ENCODE measurements around the gene GNB2. TPM values are rescaled to one million over a fixed set of nuclear protein-coding genes. Genes with fewer than 3 reads are reported as not detected.

Gene GNB2
- total and polyA plus RNA-seq, 2 of the 13 experiments (the other 11 are each of a cell fraction or from before 2014, with no cell fraction given): 48.3 to 67.1 TPM

DNA sequence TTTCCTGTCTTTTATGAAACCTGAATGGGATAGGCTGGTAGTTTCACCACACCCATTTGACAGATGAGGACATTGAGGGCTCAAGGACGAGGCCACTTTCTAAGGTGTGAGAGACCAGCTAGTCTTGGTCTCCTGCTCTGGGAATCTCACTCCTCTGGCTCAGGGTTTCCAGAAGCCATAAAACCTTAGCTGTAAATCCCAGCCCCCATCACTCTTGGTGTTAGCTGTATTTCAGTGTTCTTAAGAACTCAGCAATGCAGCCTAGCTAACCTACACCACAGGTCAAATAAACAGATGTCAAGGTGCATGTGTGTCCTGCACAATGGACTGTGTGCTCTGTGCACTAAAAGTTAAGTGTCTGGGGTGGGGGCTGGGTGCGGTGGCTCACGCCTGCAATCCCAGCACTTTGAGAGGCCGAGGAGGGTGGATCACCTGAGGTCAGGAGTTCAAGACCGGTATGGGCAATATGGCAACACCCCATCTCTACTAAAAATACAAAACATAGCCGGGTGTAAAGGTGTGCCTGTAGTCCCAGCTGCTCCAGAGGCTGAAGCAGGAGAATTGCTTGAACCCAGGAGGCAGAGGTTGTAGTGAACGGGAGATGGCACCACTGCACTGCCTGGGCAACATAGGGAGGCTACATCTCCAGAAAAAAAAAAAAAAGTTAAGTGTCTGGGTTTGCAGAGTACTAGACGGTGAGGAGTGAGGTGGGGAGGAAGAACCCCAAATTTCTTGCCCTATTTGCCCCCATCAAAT is 46.2 kb downstream of the GNB2 start (continued):
- TF ChIP-seq, protein P1, sequence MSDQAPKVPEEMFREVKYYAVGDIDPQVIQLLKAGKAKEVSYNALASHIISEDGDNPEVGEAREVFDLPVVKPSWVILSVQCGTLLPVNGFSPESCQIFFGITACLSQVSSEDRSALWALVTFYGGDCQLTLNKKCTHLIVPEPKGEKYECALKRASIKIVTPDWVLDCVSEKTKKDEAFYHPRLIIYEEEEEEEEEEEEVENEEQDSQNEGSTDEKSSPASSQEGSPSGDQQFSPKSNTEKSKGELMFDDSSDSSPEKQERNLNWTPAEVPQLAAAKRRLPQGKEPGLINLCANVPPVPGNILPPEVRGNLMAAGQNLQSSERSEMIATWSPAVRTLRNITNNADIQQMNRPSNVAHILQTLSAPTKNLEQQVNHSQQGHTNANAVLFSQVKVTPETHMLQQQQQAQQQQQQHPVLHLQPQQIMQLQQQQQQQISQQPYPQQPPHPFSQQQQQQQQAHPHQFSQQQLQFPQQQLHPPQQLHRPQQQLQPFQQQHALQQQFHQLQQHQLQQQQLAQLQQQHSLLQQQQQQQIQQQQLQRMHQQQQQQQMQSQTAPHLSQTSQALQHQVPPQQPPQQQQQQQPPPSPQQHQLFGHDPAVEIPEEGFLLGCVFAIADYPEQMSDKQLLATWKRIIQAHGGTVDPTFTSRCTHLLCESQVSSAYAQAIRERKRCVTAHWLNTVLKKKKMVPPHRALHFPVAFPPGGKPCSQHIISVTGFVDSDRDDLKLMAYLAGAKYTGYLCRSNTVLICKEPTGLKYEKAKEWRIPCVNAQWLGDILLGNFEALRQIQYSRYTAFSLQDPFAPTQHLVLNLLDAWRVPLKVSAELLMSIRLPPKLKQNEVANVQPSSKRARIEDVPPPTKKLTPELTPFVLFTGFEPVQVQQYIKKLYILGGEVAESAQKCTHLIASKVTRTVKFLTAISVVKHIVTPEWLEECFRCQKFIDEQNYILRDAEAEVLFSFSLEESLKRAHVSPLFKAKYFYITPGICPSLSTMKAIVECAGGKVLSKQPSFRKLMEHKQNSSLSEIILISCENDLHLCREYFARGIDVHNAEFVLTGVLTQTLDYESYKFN (CRISPR knock-in tag; conservative IDR thresholded peaks at IDR 0.05): peak; percentile 91
- TF ChIP-seq FOSL2 (CRISPR knock-in tag; IDR thresholded peaks at IDR 0.05) (no peak), ZNF253 (CRISPR knock-in tag; IDR thresholded peaks at IDR 0.05; ENCODE audit: borderline replicate concordance) (no peak), NFKB2 (CRISPR knock-in tag; IDR thresholded peaks at IDR 0.05; ENCODE audit: borderline replicate concordance) (peak; percentile 36; the same call in 1 of the 2 replicates), ERF (CRISPR knock-in tag; IDR thresholded peaks at IDR 0.05) (peak; percentile 45; the same call in 1 of the 2 replicates), ZNF264 (CRISPR knock-in tag; IDR thresholded peaks at IDR 0.05) (peak; percentile 84), JUND (CRISPR knock-in tag; IDR thresholded peaks at IDR 0.05) (0 out of 2 replicates have a peak, but pooled peaks have one; percentile 25), ATF7-NPFF (CRISPR knock-in tag; IDR thresholded peaks at IDR 0.05; ENCODE audit: low read depth) (no peak; the same call in 1 of the 2 replicates), POLR2A (IDR thresholded peaks at IDR 0.05; ENCODE audit: insufficient read depth in 1 of 2, low read depth in 2 of 2, low read length in 2 of 2) (peak in 1 of 2 experiments; percentile 27; a peak in 2 of 4 replicates)
- TF ChIP-seq, protein P2, sequence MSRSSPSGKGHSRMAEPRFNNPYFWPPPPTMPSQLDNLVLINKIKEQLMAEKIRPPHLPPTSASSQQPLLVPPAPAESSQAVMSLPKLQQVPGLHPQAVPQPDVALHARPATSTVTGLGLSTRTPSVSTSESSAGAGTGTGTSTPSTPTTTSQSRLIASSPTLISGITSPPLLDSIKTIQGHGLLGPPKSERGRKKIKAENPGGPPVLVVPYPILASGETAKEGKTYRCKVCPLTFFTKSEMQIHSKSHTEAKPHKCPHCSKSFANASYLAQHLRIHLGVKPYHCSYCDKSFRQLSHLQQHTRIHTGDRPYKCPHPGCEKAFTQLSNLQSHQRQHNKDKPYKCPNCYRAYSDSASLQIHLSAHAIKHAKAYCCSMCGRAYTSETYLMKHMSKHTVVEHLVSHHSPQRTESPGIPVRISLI (CRISPR knock-in tag; IDR thresholded peaks at IDR 0.05; ENCODE audit: borderline replicate concordance): peak; percentile 93
- TF ChIP-seq, protein P3, sequence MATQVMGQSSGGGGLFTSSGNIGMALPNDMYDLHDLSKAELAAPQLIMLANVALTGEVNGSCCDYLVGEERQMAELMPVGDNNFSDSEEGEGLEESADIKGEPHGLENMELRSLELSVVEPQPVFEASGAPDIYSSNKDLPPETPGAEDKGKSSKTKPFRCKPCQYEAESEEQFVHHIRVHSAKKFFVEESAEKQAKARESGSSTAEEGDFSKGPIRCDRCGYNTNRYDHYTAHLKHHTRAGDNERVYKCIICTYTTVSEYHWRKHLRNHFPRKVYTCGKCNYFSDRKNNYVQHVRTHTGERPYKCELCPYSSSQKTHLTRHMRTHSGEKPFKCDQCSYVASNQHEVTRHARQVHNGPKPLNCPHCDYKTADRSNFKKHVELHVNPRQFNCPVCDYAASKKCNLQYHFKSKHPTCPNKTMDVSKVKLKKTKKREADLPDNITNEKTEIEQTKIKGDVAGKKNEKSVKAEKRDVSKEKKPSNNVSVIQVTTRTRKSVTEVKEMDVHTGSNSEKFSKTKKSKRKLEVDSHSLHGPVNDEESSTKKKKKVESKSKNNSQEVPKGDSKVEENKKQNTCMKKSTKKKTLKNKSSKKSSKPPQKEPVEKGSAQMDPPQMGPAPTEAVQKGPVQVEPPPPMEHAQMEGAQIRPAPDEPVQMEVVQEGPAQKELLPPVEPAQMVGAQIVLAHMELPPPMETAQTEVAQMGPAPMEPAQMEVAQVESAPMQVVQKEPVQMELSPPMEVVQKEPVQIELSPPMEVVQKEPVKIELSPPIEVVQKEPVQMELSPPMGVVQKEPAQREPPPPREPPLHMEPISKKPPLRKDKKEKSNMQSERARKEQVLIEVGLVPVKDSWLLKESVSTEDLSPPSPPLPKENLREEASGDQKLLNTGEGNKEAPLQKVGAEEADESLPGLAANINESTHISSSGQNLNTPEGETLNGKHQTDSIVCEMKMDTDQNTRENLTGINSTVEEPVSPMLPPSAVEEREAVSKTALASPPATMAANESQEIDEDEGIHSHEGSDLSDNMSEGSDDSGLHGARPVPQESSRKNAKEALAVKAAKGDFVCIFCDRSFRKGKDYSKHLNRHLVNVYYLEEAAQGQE (IDR thresholded peaks at IDR 0.05; ENCODE audit: borderline replicate concordance in 1 of 2, low read depth in 1 of 2, low read length in 2 of 2): 0 out of 4 replicates have a peak, but pooled peaks of 1 of the 2 experiments have one; percentile 25
- TF ChIP-seq, protein P4, sequence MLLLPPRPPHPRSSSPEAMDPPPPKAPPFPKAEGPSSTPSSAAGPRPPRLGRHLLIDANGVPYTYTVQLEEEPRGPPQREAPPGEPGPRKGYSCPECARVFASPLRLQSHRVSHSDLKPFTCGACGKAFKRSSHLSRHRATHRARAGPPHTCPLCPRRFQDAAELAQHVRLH (CRISPR knock-in tag; IDR thresholded peaks at IDR 0.05; ENCODE audit: borderline replicate concordance, low read depth): peak; percentile 61; the same call in 1 of the 2 replicates
- TF ChIP-seq, protein P5, sequence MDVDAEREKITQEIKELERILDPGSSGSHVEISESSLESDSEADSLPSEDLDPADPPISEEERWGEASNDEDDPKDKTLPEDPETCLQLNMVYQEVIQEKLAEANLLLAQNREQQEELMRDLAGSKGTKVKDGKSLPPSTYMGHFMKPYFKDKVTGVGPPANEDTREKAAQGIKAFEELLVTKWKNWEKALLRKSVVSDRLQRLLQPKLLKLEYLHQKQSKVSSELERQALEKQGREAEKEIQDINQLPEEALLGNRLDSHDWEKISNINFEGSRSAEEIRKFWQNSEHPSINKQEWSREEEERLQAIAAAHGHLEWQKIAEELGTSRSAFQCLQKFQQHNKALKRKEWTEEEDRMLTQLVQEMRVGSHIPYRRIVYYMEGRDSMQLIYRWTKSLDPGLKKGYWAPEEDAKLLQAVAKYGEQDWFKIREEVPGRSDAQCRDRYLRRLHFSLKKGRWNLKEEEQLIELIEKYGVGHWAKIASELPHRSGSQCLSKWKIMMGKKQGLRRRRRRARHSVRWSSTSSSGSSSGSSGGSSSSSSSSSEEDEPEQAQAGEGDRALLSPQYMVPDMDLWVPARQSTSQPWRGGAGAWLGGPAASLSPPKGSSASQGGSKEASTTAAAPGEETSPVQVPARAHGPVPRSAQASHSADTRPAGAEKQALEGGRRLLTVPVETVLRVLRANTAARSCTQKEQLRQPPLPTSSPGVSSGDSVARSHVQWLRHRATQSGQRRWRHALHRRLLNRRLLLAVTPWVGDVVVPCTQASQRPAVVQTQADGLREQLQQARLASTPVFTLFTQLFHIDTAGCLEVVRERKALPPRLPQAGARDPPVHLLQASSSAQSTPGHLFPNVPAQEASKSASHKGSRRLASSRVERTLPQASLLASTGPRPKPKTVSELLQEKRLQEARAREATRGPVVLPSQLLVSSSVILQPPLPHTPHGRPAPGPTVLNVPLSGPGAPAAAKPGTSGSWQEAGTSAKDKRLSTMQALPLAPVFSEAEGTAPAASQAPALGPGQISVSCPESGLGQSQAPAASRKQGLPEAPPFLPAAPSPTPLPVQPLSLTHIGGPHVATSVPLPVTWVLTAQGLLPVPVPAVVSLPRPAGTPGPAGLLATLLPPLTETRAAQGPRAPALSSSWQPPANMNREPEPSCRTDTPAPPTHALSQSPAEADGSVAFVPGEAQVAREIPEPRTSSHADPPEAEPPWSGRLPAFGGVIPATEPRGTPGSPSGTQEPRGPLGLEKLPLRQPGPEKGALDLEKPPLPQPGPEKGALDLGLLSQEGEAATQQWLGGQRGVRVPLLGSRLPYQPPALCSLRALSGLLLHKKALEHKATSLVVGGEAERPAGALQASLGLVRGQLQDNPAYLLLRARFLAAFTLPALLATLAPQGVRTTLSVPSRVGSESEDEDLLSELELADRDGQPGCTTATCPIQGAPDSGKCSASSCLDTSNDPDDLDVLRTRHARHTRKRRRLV (CRISPR knock-in tag; IDR thresholded peaks at IDR 0.05): no peak
